DND-41 (cell line): ENCODE results near the gene LGI4.

Experiments
- EZH2 ChIP-seq: IDR thresholded peaks from 3 replicates; pipeline ENCODE4 v1.6.1; 2012; ENCODE audit warnings: borderline replicate concordance, low read depth, mild to moderate bottlenecking, moderate library complexity, low read length, inconsistent platforms; ENCODE audit not compliant: severe bottlenecking
- TF ChIP-seq, protein P1 (sequence below): IDR thresholded peaks from 2 replicates; pipeline ENCODE4 v1.5.1; 2012; ENCODE audit warnings: borderline replicate concordance, low read length, moderate library complexity, mild to moderate bottlenecking; ENCODE audit not compliant: poor library complexity, severe bottlenecking; ENCODE audit errors: extremely low read depth

DNA sequence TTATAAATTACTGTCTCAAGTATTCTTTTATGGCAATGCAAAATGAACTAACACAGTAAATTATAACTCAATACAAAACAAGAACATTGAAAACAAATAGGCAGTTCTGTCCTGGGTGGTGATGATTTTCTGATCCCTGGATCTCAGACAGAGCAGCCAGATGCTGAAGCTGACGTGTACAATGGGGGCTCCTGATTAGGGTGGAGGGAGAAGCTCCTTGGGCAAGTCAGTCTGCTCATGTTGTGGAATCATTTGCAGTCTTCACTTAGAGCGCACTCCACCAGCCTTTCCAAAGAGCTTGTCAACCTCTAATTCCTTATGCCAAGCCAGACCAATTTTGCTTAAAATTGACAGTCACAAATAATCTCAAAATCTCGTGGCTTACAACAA, 41.3 kb upstream of the LGI4 start:
- TF ChIP-seq, protein P1, sequence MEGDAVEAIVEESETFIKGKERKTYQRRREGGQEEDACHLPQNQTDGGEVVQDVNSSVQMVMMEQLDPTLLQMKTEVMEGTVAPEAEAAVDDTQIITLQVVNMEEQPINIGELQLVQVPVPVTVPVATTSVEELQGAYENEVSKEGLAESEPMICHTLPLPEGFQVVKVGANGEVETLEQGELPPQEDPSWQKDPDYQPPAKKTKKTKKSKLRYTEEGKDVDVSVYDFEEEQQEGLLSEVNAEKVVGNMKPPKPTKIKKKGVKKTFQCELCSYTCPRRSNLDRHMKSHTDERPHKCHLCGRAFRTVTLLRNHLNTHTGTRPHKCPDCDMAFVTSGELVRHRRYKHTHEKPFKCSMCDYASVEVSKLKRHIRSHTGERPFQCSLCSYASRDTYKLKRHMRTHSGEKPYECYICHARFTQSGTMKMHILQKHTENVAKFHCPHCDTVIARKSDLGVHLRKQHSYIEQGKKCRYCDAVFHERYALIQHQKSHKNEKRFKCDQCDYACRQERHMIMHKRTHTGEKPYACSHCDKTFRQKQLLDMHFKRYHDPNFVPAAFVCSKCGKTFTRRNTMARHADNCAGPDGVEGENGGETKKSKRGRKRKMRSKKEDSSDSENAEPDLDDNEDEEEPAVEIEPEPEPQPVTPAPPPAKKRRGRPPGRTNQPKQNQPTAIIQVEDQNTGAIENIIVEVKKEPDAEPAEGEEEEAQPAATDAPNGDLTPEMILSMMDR = no peak
- TF ChIP-seq EZH2 = no peak
